WTC11 (cell line): ENCODE measurements around the gene KRT85.

ENCODE experiments used
- CREM ChIP-seq: sonication (generic); formaldehyde crosslinking; IDR thresholded peaks from 2 replicates; pipeline ENCODE4 v1.8.1; 2022; ENCODE audit warnings: mild to moderate bottlenecking, missing genetic modification reagents, moderate library complexity
- CTCF ChIP-seq: fragments of 200-600 bp; IDR thresholded peaks from 2 replicates; pipeline ENCODE4 v1.8.0; 2022; ENCODE audit warnings: antibody characterized with exemption
- MAX ChIP-seq: sonication (generic); formaldehyde crosslinking; IDR thresholded peaks from 2 replicates; pipeline ENCODE4 v1.8.0; 2022; ENCODE audit warnings: mild to moderate bottlenecking, missing genetic modification reagents
- NR3C1 ChIP-seq: sonication (generic); formaldehyde crosslinking; conservative IDR thresholded peaks from 2 replicates; pipeline ENCODE4 v1.8.1; 2023; ENCODE audit warnings: low read depth, mild to moderate bottlenecking, missing genetic modification reagents
- SP1 ChIP-seq: sonication (generic); formaldehyde crosslinking; conservative IDR thresholded peaks from 2 replicates; pipeline ENCODE4 v1.8.1; 2022; ENCODE audit warnings: missing genetic modification reagents
- TF ChIP-seq, protein P1 (sequence below): sonication (generic); formaldehyde crosslinking; IDR thresholded peaks from 2 replicates; pipeline ENCODE4 v1.8.0; 2023; ENCODE audit warnings: missing genetic modification reagents
- TF ChIP-seq, protein P2 (sequence below): sonication (generic); formaldehyde crosslinking; IDR thresholded peaks from 2 replicates; pipeline ENCODE4 v1.8.1; 2023; ENCODE audit warnings: mild to moderate bottlenecking, moderate library complexity, missing genetic modification reagents
- TF ChIP-seq, protein P3 (sequence below): sonication (generic); formaldehyde crosslinking; IDR thresholded peaks from 2 replicates; pipeline ENCODE4 v1.8.1; 2023; ENCODE audit warnings: mild to moderate bottlenecking, missing genetic modification reagents, moderate library complexity
- TF ChIP-seq, protein P4 (sequence below): sonication (generic); formaldehyde crosslinking; IDR thresholded peaks from 2 replicates; pipeline ENCODE4 v1.8.0; 2022; ENCODE audit warnings: mild to moderate bottlenecking, missing genetic modification reagents
- TF ChIP-seq, protein P5 (sequence below): sonication (generic); formaldehyde crosslinking; IDR thresholded peaks from 2 replicates; pipeline ENCODE4 v1.8.1; 2022; ENCODE audit warnings: low read depth, mild to moderate bottlenecking, moderate library complexity, missing genetic modification reagents, borderline replicate concordance

DNA sequence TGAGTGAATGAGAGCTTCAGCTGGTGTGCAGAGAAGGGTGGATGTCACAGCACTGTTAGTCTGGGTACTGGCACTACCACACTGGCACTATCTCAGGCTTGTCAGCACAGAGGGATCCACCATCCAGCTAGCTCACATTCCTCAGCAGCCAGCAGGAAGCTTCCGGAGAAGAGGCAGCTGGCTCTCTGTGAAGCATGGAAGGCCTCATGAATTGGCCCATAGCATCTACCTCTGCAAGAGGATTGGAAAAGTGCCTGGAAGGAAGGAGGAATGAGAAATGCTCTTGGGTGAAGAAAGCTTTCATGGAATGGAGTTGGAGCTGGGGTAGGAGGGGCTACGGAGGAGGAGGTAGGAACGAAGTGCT lies 56.0 kb downstream of the KRT85 start:
- TF ChIP-seq CTCF (no peak), MAX (no peak), SP1 (CRISPR knock-in tag) (no peak), CREM (CRISPR knock-in tag) (no peak), NR3C1 (CRISPR knock-in tag) (no peak)
- TF ChIP-seq, protein P1, sequence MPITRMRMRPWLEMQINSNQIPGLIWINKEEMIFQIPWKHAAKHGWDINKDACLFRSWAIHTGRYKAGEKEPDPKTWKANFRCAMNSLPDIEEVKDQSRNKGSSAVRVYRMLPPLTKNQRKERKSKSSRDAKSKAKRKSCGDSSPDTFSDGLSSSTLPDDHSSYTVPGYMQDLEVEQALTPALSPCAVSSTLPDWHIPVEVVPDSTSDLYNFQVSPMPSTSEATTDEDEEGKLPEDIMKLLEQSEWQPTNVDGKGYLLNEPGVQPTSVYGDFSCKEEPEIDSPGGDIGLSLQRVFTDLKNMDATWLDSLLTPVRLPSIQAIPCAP (CRISPR knock-in tag), result no peak
- TF ChIP-seq, protein P2, sequence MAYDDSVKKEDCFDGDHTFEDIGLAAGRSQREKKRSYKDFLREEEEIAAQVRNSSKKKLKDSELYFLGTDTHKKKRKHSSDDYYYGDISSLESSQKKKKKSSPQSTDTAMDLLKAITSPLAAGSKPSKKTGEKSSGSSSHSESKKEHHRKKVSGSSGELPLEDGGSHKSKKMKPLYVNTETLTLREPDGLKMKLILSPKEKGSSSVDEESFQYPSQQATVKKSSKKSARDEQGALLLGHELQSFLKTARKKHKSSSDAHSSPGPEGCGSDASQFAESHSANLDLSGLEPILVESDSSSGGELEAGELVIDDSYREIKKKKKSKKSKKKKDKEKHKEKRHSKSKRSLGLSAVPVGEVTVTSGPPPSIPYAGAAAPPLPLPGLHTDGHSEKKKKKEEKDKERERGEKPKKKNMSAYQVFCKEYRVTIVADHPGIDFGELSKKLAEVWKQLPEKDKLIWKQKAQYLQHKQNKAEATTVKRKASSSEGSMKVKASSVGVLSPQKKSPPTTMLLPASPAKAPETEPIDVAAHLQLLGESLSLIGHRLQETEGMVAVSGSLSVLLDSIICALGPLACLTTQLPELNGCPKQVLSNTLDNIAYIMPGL (CRISPR knock-in tag), result no peak
- TF ChIP-seq, protein P3, sequence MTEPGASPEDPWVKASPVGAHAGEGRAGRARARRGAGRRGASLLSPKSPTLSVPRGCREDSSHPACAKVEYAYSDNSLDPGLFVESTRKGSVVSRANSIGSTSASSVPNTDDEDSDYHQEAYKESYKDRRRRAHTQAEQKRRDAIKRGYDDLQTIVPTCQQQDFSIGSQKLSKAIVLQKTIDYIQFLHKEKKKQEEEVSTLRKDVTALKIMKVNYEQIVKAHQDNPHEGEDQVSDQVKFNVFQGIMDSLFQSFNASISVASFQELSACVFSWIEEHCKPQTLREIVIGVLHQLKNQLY (CRISPR knock-in tag), result no peak
- TF ChIP-seq, protein P4, sequence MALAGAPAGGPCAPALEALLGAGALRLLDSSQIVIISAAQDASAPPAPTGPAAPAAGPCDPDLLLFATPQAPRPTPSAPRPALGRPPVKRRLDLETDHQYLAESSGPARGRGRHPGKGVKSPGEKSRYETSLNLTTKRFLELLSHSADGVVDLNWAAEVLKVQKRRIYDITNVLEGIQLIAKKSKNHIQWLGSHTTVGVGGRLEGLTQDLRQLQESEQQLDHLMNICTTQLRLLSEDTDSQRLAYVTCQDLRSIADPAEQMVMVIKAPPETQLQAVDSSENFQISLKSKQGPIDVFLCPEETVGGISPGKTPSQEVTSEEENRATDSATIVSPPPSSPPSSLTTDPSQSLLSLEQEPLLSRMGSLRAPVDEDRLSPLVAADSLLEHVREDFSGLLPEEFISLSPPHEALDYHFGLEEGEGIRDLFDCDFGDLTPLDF, result no peak
- TF ChIP-seq, protein P5, sequence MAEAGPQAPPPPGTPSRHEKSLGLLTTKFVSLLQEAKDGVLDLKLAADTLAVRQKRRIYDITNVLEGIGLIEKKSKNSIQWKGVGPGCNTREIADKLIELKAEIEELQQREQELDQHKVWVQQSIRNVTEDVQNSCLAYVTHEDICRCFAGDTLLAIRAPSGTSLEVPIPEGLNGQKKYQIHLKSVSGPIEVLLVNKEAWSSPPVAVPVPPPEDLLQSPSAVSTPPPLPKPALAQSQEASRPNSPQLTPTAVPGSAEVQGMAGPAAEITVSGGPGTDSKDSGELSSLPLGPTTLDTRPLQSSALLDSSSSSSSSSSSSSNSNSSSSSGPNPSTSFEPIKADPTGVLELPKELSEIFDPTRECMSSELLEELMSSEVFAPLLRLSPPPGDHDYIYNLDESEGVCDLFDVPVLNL (CRISPR knock-in tag), result no peak
